Osteocyte (in vitro differentiated cells): ENCODE measurements around the gene COQ4. TPM values are rescaled to one million over a fixed set of nuclear protein-coding genes. Genes with fewer than 3 reads are reported as not detected.

Experiments
- DNase-seq: peaks from one replicate; pipeline ENCODE4 v3.0.0; 2021; ENCODE audit warnings: mixed read lengths; ENCODE audit not compliant: unreplicated experiment; ENCODE audit errors: extremely low spot score
- H3K27ac Mint-ChIP-seq: one replicate; pipeline ENCODE4 v1.8.0; 2021; ENCODE audit warnings: mild to moderate bottlenecking, mixed read lengths; ENCODE audit not compliant: unreplicated experiment
- H3K27me3 Mint-ChIP-seq: one replicate; pipeline ENCODE4 v1.8.0; 2021; ENCODE audit warnings: mixed read lengths; ENCODE audit not compliant: unreplicated experiment
- H3K36me3 Mint-ChIP-seq: one replicate; pipeline ENCODE4 v1.8.0; 2021; ENCODE audit warnings: mixed read lengths; ENCODE audit not compliant: unreplicated experiment
- H3K4me1 Mint-ChIP-seq: one replicate; pipeline ENCODE4 v1.8.0; 2021; ENCODE audit warnings: mixed read lengths; ENCODE audit not compliant: unreplicated experiment
- H3K4me3 Mint-ChIP-seq: one replicate; pipeline ENCODE4 v1.8.0; 2021; ENCODE audit warnings: mild to moderate bottlenecking, moderate library complexity, mixed read lengths; ENCODE audit not compliant: unreplicated experiment
- H3K9me3 Mint-ChIP-seq: one replicate; pipeline ENCODE4 v1.8.0; 2021; ENCODE audit warnings: mixed read lengths; ENCODE audit not compliant: unreplicated experiment
- CTCF ChIP-seq: fragments of 200-600 bp; sonication (generic); IDR thresholded peaks from 2 replicates; pipeline ENCODE4 v1.5.0; 2021; ENCODE audit warnings: antibody characterized with exemption, mild to moderate bottlenecking, moderate library complexity
- total RNA-seq: library from RNA; stranded (reverse); gene quantifications from 2 replicates; pipeline ENCODE4 v1.2.1, GENCODE V29; 2021

Gene COQ4
- total RNA-seq, 1 donor from 2014 or later: 38.4 TPM

GRCh38 chr9:128375865-128376264, 53.2 kb downstream of the COQ4 start:
- Mint-ChIP-seq H3K27me3 (no peaks in the 10 kb centered on the region), H3K36me3 (peaks cover 11% of the 10 kb centered on the region), H3K4me1 (peaks cover 18% of the 10 kb centered on the region), H3K27ac (no peak overlapping the region), H3K9me3 (no peaks in the 10 kb centered on the region), H3K4me3 (no peak overlapping the region)
- no peak for DNase-seq
- no peak for TF ChIP-seq CTCF

- no peaks in the 10 kb centered on the region for H3K9me3 Mint-ChIP-seq
- H3K4me3 Mint-ChIP-seq: no peak overlapping the region
- no peak for TF ChIP-seq CTCF
- H3K4me1 Mint-ChIP-seq: no peaks in the 10 kb centered on the region
- peaks cover 12% of the 10 kb centered on the region for H3K36me3 Mint-ChIP-seq
- no peak overlapping the region for H3K27ac Mint-ChIP-seq
- no peaks in the 10 kb centered on the region for H3K27me3 Mint-ChIP-seq
- DNase-seq: no peak
Observed at GRCh38 chr9:128382261-128382660, 59.6 kb downstream of the COQ4 start.

- Mint-ChIP-seq H3K36me3 (peaks cover 16% of the 10 kb centered on the region), H3K27ac (no peak overlapping the region), H3K4me3 (no peak overlapping the region), H3K9me3 (no peaks in the 10 kb centered on the region), H3K27me3 (no peaks in the 10 kb centered on the region), H3K4me1 (no peaks in the 10 kb centered on the region)
- no peak for TF ChIP-seq CTCF
- no peak for DNase-seq
Observed at GRCh38 chr9:128383007-128383753, 60.5 kb downstream of the COQ4 start.

Other genes starting within 250 kb of the COQ4 start
- 79.2 and 80.3 TPM in 2 replicates for gene PTGES2, start 195.1 kb upstream of the COQ4 start, total RNA-seq
- gene LCN2, start 173.4 kb upstream of the COQ4 start, total RNA-seq: not detected in 2 replicates
- gene BBLN, start 162.6 kb upstream of the COQ4 start, total RNA-seq: 93.3 and 93.9 TPM in 2 replicates
- 147 and 170 TPM in 2 replicates for gene CIZ1, start 131.3 kb upstream of the COQ4 start, total RNA-seq
- 40.2 and 45.4 TPM in 2 replicates for gene DNM1, start 119.5 kb upstream of the COQ4 start, total RNA-seq
- gene GOLGA2, start 46.8 kb upstream of the COQ4 start, total RNA-seq: 176 and 184 TPM in 2 replicates
- gene SWI5, start 46.6 kb upstream of the COQ4 start, total RNA-seq: 24.7 and 26.4 TPM in 2 replicates
- 27.0 and 27.3 TPM in 2 replicates for gene TRUB2, start 392 bp upstream of the COQ4 start, total RNA-seq
- gene SLC27A4, start 17.7 kb downstream of the COQ4 start, total RNA-seq: 39.4 and 41.7 TPM in 2 replicates
- gene URM1, start 48.5 kb downstream of the COQ4 start, total RNA-seq: 57.0 and 62.0 TPM in 2 replicates
- gene CERCAM, start 98.0 kb downstream of the COQ4 start, total RNA-seq: 128 and 132 TPM in 2 replicates
- gene ODF2, start 133.2 kb downstream of the COQ4 start, total RNA-seq: 37.7 and 40.5 TPM in 2 replicates
- gene GLE1, start 181.9 kb downstream of the COQ4 start, total RNA-seq: 17.2 and 17.4 TPM in 2 replicates
- 355 and 365 TPM in 2 replicates for gene SPTAN1, start 229.7 kb downstream of the COQ4 start, total RNA-seq